HG02678 (cell line): ENCODE data around the gene LMF1.

Experiments used
- ATAC-seq: cut with Tn5 transposase; IDR thresholded peaks from one replicate; pipeline ENCODE4 v1.9.1; 2021; ENCODE audit warnings: mild to moderate bottlenecking, moderate library complexity; ENCODE audit not compliant: unreplicated experiment

Gene LMF1

GRCh38 chr16:819336-820043, 151.3 kb downstream of the LMF1 start:
- ATAC-seq: no peak

- ATAC-seq: no peak
These were observed 152.2 kb downstream of the LMF1 start for GRCh38 chr16:818592-818991.

GRCh38 chr16:818132-818531, 152.7 kb downstream of the LMF1 start:
- no peak for ATAC-seq

GRCh38 chr16:817001-817906, 153.5 kb downstream of the LMF1 start:
- ATAC-seq: no peak

GRCh38 chr16:815861-816260, 154.9 kb downstream of the LMF1 start:
- ATAC-seq: no peak

GRCh38 chr16:814974-815373, 155.8 kb downstream of the LMF1 start:
- no peak for ATAC-seq

GRCh38 chr16:813916-814412, 156.8 kb downstream of the LMF1 start:
- ATAC-seq: no peak

GRCh38 chr16:813204-813915, 157.4 kb downstream of the LMF1 start:
- ATAC-seq: no peak

- no peak for ATAC-seq
These were observed 162.7 kb downstream of the LMF1 start for GRCh38 chr16:808085-808386.

GRCh38 chr16:807347-808084, 163.3 kb downstream of the LMF1 start:
- peak; percentile 98 for ATAC-seq

GRCh38 chr16:805474-805873, 165.3 kb downstream of the LMF1 start:
- no peak for ATAC-seq

- ATAC-seq: no peak
These were observed 166.4 kb downstream of the LMF1 start for GRCh38 chr16:804193-805048.

GRCh38 chr16:803754-804080, 167.1 kb downstream of the LMF1 start:
- no peak for ATAC-seq
